Stimulated activated CD8-positive, alpha-beta memory T cell treated with anti-CD3 and anti-CD28 coated beads, Interleukin-4, amount 100 ng/mL, for 48 hours (primary cell): ENCODE results near the gene SUSD6.
A peak's percentile ranks its signal among the peaks of the same experiment; 100 is the strongest.
"Not testable (repeated sequence)": the region's sequence is repeated elsewhere in the genome, so short reads cannot be mapped to it uniquely, and the experiment has no call there.

Experiments
- DNase-seq: peaks from one replicate; pipeline ENCODE4 v3.0.0-alpha.2; 2020

Gene SUSD6

DNA sequence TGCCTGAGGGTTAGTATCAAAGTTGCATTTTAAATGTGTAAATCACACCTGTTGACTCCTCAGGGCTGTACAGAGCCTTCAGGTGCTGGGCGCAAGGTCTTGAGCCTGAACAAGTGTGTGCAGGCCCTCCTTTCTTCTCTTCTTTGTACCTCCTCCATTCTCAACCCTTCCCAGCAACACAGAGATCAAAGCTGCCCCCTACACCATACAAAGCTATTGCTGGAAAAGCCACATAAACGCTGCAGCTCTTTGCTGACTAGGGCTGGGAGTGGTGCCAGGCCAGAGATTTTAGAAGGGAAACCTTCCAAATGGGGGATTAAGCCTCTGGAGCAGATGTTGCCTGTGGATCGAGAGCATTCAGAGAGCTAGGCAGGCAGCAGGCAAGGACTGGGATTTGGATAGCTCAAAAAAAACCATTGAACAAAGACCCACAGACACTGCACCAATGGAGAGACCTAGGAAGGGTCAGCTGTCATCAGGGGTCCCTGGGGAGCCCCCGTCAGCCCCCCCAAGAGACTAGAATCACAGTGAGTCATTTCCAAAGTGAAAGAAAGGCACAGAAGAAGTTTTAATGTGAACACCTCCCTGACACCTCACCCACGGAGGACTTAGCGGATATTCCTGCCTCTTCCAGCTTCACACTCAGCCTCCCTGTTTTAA is 18.2 kb upstream of the SUSD6 start:
- DNase-seq, result no peak

DNA sequence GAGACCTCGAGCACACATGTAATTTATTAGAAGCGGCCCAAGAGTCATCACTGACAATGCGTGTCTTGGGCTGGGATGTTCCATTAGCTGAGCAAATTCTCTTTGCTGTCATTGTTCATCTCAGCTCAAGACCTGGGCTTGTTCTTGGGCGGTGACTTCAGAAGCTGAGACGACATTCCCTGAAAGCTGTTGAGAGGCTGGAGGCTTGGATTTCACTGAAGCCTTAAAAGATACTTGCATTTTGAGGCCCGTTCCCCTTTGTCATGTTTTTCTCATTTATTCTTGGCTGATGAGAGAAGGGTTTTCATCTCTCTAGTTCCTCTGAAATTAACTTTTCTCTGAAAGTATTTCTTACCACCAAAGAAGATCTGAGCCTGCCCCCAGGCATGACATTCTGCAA is 16.6 kb upstream of the SUSD6 start:
- DNase-seq, result no peak

DNA sequence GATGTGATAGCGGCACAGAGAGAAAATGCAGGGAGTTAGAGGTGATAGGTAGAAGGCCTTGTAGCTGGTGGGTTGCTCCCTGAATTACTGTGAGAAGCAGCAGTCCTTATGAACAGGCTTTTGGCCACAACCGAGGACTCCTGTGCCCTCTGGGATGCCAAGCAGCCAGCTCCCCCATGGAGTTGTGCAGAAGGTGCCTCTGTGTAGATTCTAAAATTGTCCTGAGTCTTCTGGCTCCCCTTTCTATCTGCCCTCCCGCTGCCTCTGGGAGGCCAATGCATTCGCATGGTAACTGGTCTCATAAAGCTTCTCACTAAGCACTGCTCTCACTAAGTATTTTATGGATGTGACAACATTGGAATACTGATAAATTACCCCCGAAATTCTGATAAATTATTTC is 16.1 kb upstream of the SUSD6 start:
- DNase-seq, result no peak

DNA sequence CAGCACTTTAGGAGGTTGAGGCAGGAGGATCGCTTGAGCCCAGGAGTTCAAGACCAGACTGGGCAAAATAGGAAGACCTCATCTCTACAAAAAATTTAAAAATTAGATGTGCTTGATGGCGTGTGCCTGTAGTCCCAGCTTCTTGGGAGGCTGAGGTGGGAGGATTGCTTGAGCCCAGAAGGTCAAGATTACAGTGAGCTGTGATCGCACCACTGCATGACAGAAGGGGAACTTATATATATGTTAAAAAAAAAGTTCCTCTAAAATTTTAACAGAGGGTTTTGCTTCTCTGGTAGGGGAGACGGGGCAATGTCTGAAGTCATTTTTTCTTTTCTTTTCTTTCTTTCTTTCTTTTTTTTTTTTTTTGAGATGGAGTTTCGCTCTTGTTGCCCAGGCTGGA is 12.0 kb upstream of the SUSD6 start:
- not testable (repeated sequence) for DNase-seq

DNA sequence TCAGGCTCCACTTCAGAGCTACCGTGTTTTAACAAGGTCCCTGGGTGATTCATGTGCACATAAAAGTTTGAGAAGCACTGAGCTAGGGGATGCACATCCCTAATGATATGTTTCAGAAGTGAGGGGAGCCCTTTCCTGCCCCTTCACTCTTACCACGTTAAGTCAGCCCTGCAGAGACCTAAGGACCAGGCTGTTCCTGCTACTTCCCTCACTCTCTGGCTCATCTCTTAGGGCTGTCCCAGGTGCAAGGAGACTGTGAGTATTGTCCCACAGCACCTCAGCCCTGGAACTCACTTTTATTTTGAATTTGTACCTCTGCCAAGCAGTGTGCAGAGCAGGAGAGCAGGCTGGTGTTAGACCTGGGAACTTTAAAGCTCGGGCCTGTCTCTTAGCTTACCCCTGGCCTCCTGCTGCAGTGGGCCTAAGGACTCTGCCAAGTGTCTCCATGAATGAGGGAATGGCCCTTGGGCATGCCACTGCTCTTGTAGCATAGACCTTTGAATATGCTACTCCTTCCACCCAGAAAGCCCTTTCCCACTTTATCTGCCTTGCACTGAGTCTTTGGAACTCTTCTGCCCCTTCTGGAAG is 11.0 kb upstream of the SUSD6 start:
- DNase-seq, result no peak

DNA sequence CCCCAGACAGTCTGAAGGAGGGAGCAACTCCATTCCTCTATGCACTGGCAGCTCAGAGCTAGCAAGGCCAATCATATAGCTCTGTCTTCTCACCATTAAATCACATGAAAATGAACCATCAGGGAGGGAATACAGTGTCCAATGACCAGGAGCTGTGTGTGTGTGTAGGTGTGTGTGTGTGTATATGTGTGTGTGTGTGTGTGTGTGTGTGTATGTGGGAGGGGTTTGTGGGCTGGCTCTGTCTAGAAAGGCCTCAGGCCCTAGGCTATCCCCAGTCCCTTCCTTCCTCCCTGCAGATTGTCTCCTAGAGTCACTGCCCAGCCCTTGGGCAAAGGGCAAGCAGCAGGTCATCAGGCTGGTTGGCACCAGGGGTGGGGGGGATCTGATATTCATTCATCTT is 5.7 kb upstream of the SUSD6 start:
- DNase-seq, result no peak

DNA sequence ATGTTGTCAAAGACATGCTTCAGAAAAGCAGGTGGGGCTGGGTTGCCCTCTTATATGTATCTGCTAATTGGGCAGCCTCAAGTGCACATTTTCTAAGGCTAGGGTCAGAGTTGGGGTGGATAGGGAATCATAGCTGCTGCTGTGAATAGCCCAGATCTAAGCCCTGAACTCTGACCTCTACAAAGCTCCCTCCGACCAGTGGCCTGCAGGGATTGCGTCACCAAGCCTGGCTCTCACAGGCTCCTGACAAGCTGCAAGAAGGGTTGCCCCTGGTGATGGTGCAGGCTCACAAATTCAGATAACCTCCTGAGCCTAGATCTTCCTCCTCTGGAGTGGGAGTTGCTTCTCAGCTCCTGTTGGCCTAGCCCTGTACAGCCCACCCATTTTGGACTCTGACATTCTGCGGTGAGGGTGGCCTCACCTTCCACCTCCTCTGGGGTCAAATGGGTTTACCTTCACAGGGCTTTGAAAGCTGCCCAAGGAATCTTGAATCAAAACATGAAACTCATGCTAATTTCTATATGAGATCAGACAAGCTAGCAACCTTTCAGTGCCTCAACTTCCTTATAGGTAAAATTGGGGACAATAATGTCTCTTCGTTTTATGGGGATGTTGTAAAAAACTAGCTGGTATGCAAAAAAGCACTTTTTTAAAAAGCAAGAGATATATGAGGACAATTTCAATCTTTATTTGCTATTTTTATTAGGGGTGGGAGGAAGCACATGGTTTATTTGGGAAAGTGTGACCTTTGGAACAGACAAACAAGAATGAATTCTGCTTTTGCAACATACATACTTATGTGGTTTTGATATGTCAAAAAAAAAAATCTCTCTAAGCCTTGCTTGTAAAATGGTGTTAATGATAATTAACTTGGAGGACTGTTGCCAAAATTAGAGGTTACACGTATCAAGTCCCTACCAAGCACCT is 4.9 kb upstream of the SUSD6 start:
- DNase-seq, result no peak

DNA sequence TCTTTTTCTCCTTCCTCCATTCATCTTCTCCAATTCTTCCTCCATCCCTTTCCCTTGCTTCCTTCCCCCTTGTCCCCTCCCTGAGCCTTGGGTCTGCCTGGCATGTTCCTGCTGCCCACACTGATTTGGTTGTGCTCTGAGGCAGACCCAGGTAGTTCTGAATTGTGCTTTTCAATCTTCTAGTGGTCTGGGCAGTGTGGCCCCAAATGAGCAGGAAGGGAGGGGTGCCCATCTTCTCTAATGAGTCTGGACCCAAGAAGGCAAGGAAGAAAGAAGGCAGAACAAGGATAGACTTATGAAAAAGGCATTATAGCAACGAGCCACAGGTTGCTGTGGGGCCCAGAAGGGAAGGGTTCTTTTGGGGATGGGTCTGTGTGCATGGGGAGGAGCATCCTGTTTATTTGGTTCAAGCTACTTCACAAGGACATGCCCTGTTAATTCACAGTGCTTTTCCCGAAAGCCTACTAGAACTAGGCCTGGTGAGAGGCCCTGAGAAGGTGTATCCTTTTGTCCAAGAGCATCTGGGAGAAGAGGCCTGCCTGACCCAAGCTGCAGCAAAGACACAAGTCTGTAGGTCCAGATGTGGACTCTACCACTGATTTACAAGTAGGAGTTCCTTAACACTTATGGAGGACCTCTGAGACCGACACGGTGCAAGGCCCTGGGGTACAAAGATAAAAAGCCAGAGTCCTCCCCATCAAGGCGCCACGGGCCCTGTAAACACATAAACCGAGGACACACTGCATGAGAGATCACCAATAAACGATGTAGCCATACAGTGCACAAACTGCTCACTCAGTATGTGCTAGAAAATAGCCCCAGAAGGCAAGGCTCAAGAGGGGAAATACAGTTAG is 1.1 kb upstream of the SUSD6 start:
- DNase-seq, result no peak

DNA sequence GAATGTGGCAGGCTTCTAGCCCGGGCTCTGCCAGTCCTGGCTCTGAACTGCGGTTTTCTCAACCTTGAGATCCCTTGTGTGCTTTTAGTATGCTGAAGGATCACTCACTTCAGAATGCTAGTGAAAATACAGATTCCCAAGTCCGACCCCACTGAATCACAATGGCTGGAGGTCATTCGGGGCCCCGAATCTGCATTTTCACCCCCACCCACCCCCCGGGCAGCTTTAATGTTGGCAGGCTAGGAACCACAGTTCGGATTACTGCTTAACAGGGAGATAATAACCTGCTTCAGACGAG is 573 bp upstream of the SUSD6 start:
- no peak for DNase-seq

DNA sequence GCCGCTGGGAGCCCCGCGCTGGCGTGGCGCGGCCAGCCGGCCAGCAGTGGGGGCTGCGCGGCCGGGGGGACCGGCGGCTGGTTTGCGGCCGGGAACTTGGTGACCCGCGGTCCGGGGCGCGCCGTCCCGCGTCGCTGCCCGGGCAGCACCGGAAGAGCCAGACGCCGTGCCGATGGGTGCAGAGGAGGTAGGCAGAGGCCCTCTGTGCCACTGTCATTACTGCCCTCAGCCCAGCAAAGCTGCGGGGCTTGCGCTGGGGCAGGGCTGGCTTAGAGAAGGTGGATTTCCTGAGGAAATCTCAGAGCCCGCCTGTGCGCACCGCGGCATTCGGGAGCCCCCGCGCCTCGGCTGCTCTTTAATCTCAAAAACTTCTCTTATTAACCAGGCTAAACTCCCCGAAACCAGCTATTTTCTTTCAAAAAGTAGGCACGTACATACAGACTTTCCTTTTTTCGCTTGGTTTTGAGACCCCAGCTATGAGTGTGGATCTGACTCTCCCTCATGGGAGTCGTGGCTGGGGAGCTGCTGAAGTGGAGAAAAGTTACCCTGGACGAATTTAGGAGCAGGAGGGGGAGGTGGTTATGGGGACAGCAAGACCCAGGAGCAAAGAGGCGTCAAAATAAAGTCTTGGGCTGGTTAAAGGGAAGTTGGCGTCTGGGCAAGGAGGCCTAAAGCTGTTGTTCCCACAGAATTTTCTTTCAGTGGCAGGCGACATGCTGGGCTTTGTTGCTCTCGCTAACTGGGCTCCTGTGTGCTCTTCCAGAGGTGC is 802 bp downstream of the SUSD6 start:
- DNase-seq, result peak; percentile 57

DNA sequence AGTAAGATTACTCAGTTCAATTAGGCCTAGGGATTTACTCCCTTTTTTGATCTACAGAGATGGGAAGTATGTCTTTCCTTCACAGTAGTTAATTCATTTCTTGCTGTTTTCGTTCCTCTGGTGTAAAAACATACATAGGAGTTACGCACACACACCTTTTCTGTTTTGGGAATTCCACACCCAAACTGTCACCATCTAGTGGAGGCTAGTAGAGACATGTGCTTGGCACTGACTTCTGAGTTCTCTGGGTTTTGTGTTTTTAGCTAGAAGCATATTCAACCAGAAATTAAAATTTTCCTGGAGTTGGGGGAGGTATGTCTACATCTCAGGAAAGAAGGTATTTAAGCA is 1.4 kb downstream of the SUSD6 start:
- DNase-seq, result no peak

DNA sequence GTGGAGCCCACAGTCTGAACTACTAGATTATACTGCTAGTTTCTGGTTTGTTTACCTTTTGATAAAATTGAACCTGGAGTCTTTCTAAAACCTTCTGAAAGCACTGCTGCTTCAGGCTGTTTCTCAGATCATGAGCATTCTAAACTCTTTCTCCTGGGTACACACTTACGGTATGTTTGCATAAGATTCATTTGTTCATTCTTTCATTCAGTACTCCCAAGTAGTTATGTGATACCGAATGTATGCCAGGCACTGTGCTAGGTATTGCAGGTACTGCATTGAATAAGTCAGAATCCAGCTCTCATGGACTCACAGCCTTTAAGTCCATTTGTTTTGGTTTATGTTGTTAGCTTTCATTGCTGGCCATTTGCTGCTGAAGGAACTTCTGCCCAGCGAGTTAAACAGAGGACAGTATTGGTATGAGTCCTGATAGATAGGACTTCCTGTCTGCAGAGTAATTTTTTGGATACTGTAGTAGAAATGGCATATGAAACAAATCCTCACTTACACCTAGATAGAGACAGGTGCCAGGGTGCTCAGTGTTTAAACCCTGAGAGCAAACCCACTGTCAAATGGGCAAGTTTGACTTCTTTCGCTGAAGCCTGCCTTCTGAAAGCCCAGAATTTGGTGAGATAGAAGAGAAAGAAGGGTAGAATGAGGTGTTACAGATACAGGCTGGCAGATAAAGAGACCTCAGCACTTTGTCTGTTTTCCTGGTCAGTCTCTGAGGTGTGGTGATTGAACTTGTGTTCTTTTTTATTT is 2.1 kb downstream of the SUSD6 start:
- no peak for DNase-seq

DNA sequence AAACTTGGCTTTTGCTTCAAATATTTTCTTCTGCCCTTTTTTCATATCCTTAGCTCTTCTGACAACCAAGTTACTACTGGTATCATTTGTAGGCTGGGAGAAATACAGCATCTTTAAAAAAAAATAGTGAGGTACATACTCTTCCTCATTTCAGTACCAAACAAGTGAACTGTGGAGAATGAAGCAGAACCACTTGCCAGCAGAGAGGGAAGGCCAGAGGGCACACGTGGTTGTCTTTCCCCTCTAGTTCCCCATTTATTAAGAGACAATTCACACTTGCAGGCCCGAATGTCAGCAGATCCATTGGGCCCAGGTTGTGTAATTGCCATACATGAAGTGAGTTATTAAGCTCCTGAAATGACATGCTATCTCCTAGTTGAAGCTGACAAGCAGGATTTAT is 3.2 kb downstream of the SUSD6 start:
- no peak for DNase-seq

DNA sequence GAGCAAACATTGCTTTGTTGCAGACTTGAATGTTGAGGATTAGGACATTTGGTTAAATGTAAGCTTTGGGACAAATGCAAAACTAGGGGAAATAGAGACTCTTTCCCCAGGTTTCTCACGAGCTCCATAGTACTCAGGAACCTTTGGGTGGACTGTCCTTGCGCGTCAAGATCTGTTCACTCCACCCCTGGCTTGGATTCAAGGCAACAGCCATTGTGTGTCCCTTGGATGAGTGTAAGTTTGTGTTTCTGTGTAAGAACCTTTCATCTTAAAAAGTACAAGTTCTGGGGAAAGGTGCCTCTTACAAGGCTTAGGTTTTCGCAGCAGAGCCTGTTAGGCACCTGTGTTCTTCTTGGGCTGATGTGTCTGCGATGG is 3.7 kb downstream of the SUSD6 start:
- DNase-seq, result no peak

DNA sequence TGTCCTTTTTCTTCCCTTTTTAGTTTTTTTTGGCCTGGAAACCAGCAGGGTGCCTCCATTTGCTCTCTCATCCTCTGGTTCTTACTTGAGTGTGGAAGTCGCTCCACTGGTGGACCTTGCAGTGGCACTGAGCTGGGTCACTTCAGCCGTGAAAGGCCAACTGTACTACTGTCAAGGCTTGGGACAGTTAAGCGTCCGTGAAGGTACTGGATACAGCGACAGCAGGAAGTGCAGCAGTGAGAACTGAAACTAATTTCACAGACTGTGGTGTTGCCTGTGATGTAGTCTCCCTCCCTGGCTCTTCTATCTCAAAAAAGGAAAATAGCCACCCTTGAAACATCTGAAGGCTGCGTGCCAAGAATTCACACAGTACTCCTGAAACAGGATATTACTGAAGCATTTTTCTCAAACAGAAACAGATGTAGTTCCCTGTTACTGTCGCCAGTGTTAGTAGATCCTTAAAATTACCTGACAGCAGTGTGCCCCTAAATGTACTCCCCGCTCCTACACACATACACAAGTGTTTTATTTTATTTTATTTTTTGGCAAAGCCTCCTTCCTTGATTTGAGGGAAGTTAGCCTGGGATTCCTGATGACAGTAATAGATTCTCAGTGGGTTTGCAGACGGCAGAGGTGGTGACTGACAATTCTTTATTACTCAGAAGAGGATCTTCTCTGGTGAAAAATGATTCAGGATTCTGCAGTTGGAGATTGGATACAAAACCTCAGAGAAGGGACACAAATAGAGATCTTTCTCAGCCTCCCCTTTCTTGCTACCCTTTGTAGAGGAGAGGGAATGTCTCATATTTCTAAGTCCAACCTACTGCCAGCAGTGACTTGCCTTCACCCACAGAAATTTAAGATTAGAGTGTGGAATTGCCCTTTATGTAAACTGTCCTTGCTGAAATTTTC is 4.4 kb downstream of the SUSD6 start:
- DNase-seq, result peak; percentile 50

DNA sequence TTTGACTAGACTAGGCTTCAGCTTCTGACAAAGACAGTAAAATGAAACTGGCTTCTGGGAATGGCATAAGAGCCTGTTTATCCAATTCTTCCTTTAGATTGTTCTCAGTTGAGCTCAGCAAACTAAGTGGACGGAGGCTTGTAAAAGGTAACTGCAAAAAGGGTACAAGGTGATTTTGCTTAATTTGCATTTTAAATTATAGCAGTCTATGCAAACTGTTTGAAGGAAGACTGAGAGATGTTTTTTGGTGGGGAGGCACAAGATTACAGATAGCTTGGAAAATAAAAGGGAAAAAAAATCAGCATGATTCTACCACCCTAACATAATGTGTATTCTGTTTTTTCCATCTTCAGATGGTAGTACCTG is 5.0 kb downstream of the SUSD6 start:
- no peak for DNase-seq

DNA sequence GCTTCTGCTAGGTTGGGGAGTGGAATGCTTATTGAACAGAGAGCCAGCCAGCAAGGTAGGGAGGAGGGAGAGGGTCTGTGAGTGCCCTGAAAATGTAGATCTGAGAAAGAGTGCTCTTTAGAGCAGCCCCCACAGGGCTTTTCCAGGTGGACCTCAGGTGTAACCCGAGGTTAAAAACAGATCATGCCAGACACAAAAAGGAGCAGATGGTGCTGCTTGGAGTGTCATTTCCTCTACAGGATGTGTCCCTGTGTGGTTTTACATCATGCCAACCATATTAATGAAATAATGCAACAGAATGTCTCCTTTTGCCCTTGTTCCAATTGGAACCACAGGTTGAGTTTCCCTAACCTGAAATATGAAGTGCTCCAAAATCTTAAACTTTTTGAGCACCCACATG is 6.4 kb downstream of the SUSD6 start:
- DNase-seq, result no peak

DNA sequence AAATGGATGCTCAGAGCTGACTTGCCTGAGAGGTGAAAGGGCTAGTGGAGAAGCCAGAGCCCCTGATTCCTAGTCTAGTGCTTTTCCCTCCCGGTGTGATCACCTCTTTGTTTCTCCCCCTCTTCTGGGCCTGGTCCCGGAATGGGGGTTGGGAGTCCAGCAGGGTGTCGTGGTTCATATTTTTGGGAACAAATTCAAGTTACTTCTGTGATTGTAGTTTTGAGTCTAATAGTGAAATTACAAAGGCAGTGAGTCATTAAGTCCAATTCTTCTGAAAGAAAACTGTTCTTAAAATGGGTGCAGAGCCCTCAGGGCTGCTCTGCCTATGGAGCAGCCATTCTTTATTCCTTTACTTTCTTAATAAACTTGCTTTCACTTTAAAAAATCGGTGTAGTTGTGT is 7.6 kb downstream of the SUSD6 start:
- no peak for DNase-seq

DNA sequence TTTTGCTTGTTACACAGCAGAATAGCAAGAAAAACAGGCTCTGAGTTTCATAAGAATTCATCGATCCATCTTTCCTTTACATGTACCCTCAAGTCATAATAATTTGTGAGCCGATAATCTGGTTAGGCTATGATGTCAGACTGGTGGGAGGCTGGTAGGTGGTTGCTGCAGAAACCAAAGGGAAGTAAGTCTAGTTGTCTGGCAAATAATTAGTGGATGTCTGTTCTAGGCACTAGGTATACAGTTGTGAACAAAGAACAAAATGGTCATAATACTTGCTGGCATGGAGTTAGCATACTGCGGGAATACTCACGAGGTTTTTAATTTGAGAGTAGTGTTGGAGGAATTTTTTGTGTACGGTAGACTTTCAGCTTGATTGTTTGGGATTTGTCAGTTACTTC is 8.8 kb downstream of the SUSD6 start:
- no peak for DNase-seq

DNA sequence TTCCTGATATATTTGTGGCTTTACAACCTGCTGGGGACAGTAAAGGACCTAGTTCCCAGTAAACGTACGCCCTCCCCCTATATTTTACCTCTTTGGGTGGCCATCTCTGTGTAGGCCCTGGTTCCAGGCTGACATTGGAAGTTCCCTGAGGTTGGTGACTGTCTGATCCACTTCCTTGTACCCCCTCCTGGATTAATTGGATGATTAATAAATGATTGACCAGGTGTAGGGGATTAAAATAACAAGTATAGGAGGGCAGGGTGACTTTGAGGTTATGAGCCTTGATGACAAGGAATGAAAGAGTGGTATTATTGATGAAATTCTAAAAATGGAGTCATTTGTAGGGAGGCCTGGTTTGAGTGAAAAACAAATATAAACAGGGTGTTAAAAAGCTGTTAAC is 9.6 kb downstream of the SUSD6 start:
- DNase-seq, result no peak

DNA sequence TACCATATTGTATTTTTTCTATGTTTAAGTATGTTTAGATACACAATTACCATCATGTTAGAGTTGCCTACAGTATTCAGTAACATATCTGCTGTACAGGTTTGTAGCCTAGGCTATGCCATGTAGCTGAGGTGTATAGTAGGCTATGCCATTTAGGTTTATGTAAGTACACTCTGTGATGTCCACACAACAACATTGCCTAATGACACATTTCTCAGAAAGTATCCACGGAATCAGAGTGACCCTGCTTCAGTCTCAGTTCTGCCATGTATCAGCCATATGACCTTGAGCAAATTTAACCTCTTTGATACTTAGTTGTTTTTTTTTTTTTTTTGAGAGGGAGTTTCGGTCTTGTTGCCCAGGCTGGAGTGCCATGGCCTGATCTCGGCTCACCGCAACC is 12.7 kb downstream of the SUSD6 start:
- no peak for DNase-seq
